OCI-LY7 (cell line): Measurements from ENCODE around the gene RAP1GDS1.

Experiments used
- EZH2phosphoT487 ChIP-seq: fragments of 200-600 bp; sonication (generic); IDR thresholded peaks from 2 replicates; pipeline ENCODE4 v1.6.1; 2018; ENCODE audit warnings: low read depth, borderline replicate concordance, mild to moderate bottlenecking, mixed run types, antibody characterized with exemption, low read length, moderate library complexity, mixed read lengths
- TF ChIP-seq, protein P1 (sequence below): fragments of 200-600 bp; sonication (generic); conservative IDR thresholded peaks from 2 replicates; pipeline ENCODE4 v1.5.1; 2014; ENCODE audit warnings: mild to moderate bottlenecking, antibody characterized with exemption, low read length, moderate library complexity, mixed read lengths

DNA sequence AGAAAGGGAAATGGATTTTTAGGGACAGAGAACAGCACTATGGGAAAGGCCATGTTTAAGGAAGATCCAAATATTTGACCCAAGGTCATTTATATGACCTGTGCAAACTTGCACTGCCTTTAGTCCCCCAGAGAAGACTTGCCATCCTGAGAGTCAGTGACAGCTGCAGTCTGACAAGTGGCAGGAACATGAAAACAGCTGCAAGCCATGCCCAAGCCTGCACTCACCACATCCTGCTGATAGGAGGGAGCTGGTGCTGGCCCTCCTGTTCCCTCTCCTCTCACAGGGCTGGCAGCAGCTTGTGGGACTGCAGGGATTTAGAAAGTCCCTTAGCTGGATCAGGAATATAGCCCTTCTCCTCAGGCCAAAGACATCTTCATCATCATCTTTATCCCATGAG, 187.7 kb downstream of the RAP1GDS1 start:
- TF ChIP-seq, protein P1, sequence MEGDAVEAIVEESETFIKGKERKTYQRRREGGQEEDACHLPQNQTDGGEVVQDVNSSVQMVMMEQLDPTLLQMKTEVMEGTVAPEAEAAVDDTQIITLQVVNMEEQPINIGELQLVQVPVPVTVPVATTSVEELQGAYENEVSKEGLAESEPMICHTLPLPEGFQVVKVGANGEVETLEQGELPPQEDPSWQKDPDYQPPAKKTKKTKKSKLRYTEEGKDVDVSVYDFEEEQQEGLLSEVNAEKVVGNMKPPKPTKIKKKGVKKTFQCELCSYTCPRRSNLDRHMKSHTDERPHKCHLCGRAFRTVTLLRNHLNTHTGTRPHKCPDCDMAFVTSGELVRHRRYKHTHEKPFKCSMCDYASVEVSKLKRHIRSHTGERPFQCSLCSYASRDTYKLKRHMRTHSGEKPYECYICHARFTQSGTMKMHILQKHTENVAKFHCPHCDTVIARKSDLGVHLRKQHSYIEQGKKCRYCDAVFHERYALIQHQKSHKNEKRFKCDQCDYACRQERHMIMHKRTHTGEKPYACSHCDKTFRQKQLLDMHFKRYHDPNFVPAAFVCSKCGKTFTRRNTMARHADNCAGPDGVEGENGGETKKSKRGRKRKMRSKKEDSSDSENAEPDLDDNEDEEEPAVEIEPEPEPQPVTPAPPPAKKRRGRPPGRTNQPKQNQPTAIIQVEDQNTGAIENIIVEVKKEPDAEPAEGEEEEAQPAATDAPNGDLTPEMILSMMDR, result no peak
- TF ChIP-seq EZH2phosphoT487, result no peak
